G401 (cell line): Measurements from ENCODE around the gene PRKD2. TPM values are rescaled to one million over a fixed set of nuclear protein-coding genes. Genes with fewer than 3 reads are reported as not detected.
A peak's percentile ranks its signal among the peaks of the same experiment; 100 is the strongest.

Experiments used
- DNase-seq: peaks from one replicate; pipeline ENCODE4 v3.0.0-alpha.2; 2015; ENCODE audit warnings: low spot score
- in situ Hi-C: cut with HindIII; loops from 2 replicates; pipeline ENCODE4 v1.10.0; 2016; ENCODE audit warnings: low sequenced_read_pairs, mixed read lengths
- total RNA-seq: library from RNA; depleted of rRNA; stranded (reverse); fragments of >200 nt; shearing (Covaris generic); gene quantifications from 2 replicates; pipeline ENCODE4 v1.2.3, GENCODE V29; 2014

PRKD2 gene
- total RNA-seq, 1 experiment from 2014 or later, result 19.9 TPM

DNA sequence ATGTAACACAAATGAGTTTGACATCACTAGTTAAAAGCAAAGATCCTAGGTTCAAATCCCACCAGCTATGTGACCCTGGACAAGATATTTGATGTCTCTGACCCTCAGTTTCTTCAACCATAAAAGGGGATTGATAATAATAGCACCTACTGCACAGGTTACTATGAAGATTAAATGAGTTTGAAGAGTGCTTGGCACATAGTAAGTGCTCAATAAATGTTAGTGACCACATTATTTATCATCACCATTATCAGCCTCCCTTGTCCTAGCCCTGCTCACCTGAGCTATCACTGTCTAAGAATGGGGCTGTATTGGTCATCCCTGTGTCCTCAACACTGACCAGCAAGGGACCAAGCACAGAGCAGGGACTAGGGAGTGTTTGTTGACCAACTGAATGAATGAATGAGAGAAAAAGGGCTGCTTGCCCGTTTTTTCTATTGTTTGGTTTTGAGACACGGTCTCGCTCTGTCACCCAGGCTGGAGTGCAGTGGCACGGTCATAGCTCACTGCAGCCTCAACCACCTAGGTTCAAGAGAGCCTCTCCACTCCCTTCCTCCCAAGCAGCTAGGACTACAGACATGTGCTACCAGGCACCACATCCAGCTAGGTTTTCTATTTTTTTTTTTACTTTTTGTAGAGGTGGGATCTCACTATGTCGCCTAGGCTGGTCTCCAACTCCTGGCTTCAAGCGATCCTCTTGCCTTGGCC lies 29.3 kb downstream of the PRKD2 start:
- in situ Hi-C loops, result loop anchor here (25.0 kb wide), 1 partner anchor 150 kb away; no protein-coding TSS in a partner anchor

DNA sequence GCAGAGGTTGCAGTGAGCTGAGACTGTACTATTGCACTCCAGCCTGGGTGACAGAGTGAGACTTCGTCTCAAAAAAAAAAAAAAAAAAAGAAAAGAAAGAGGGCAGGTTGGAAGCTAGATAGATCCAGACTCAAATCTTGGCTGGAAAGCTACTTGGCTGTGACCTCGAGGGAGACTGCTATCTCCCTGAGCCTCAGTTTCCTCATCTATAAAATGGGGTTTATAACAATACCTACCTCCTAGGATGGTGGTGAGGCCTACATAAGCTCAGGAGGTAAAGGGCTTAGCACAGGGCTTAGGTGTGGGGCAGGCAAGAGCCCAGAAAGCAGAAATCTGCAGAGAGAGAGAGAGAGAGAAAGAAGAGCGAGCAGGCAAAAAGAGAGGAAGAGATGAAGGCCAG lies 31.7 kb downstream of the PRKD2 start:
- DNase-seq, result no peak
- in situ Hi-C loops, result loop anchor here (25.0 kb wide), 1 partner anchor 148 kb away; no protein-coding TSS in a partner anchor

More for the DNA sequence above, 29.3 kb downstream of the PRKD2 start:
- no peak for DNase-seq

DNA sequence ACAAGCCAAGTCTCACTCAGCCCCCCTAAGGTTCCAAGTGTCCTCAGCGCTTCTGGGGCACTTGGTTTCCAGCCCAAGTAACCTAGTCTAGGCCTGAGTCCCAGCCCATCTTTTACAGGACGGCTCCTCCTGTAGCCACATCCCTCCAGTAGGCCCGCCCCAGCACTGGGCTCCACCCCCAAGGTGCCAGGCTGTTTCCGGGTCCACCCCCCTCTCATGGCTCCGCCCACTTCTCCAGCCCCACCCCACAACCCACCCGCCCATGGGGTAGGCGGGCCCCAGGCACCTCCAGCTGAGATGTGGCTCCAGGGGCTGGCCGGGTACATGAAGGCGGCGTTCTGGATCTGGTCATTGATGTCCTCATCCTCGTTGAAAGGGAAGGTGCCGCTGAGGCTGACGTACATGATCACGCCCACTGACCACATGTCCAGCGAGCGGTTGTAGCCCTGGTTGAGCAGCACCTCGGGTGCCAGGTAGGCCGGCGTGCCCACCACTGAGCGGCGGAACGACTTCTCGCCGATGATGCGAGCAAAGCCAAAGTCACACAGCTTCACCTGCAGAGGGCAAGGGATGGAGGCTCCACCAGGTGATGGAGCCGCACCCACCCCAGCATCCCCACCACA lies 38.7 kb downstream of the PRKD2 start:
- in situ Hi-C loops, result loop anchor here (25.0 kb wide), 1 partner anchor 141 kb away; no protein-coding TSS in a partner anchor
- DNase-seq, result no peak

DNA sequence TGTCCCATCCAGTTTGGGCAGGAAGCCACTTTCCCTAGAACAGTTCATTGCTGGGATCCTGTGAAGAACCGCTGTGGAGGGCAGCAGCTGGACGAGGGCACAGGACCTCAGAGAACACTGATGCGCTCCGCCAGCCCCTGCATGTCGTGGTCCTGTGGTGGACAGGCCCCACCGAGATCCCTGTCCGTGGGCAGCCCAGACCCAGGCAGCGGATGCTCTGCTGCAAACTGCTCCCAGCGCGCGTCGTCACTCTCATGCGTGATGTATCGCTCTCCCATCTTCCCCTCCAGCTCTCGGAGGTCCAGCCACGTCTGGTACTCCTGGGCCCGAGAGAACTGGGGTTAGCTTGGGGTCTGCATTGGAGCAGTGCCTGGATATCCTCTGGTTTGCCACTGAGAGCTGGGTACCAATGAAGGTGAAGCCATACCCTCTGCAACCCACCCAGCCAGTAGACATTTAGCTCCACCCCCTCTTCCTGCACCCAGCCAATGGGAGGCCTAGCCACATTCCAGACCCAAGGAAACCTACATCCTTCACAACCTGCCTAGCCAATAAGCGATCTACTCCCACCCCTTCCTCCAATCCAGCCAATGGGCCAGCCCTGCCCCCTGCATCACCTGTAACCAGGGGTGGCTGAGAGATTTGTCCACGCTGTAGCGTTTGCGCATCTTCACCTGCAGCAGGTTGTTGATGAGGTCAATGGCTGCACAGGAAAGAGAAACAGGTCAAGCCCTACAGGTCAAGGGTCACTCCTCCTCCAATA lies 42.3 kb downstream of the PRKD2 start:
- in situ Hi-C loops, result loop anchor here (25.0 kb wide), 1 partner anchor 137 kb away; no protein-coding TSS in a partner anchor
- peak; percentile 21 for DNase-seq

DNA sequence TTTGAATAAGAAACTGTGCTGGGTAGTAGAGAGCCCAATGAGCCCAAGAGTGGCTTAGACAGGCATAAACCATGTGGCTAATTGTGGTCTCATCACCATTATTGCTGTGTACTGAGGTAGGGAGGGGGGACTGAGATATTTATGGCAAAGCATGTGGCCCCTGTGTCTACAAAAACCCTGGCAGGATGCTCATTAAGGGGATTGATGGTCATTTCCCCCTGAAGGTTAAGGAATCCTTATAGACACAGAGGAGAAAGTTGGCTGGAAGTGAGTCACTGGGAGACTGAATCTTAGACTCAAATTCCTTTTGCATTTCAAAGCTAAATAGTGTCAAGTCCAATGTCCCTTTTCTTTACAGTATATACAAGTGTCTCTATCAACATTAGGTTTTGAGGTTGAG lies 46.1 kb downstream of the PRKD2 start:
- in situ Hi-C loops, result no loop called here
- no peak for DNase-seq

DNA sequence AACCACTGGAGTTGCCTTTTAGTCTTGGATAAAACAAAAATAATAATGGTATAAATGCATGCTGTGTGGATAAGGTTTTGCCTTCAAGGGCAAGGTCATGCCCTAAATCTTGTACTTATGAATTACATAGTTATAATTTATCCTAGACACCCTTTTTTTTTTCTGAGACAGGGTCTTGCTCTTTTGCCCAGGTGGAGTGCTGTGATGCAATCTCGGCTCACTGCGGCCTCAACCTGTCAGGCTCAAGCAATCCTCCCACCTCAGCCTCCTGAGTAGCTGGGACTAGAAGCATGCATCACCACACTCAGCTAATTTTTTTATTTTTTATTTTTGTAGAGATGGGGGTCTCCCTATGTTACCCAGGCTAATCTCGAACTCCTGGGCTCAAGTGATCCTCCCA lies 48.3 kb downstream of the PRKD2 start:
- no peak for DNase-seq
- in situ Hi-C loops, result no loop called here

DNA sequence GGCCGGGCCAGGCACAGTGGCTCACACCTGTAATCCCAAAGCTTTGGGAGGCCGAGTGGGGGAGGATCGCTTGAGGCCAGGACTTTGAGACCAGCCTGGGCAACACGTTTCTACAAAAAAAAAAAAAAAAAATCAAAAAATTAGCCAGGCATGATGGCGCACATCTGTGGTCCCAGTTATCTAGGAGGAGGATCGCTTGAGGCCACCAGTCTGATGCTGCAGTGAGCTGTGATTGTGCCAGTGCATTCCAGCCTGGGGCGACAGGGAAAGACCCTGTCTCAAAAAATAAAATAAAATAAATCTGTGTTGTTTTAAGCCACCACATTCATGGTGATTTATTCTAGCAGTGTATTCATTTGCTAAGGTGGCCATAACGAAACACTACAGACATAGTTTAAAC lies 51.8 kb downstream of the PRKD2 start:
- no peak for DNase-seq
- in situ Hi-C loops, result no loop called here

DNA sequence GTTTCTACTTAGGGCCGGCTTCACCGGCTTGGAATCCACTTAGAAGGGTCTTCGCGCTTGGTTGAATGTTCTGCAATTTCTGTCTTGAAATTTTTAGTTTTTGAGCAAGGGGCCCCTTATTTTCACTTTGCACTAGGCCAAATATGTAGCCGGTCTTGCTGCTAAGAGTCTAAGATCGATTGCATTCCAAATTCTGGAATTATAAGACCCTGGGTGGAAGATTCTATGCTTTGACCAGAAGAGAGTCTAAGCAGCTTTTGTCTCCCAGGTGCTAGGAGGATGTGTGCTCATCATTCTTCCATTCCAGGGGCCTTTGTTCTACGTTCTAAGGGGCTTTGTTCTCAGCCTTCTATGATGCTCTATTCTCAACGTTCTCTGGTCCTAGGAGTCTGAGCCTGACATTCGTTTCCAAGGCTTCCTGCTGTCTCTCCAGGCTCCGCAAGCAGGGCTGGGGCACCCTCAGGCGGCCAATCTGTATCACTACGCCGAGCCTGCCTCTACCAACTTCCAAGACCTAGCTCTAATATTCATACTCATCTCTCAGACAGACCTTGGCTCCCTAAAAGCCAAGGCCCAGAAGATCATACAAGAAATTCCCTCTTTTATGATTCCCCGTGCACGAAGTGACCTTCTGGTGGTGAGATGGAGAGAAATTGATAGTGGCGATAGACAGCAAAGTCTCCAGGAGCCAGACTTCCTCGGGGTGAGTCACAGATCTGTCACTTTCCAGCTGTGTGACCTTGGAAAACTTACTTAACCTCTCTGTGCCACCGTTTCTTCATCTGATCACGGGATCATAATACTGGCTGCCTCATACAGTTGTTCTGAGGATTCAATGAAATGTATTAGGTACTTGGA lies 55.0 kb downstream of the PRKD2 start:
- DNase-seq, result peak; percentile 94
- in situ Hi-C loops, result no loop called here

DNA sequence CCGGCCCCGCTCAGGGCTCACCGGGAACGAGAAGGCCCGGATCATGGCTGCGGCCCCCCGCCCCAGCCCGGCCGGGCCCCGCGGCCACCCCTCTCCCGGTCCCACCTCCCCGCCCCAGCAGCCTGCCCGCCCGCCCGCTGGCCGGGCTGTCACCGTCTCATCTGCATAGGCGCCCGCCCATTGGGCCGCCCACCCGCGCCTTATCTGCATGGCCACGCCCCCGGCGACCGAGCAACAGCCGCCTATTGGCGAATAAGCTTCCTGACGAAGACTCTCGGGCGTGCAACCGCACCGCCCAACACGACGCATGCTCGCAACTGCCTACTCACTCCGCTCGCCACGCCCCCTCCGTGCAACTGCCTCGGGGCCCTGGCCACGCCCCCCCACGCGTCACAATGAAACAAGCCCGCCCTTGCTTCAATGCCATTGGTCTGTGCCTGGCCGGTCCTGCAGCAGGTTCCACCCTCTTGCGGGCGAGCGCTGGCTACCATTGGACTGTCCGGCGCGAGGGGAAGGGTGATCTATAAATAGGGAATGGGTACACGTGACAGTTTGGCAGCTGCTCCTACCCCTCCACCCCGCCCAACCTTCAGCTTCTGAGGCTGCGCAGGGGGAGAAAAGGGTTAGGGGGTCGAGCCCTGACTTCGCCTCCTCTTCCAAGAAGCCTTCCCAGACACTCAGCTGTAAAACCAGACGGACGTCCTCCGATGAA lies 55.7 kb downstream of the PRKD2 start, which contains the start of gene DACT3:
Gene DACT3 (minus strand): TSS at position 163 of the 712 bp plus-strand sequence. CDS start 118 bp downstream, at position 45.
- in situ Hi-C loops, result no loop called here
- DNase-seq, result peak; percentile 100

DNA sequence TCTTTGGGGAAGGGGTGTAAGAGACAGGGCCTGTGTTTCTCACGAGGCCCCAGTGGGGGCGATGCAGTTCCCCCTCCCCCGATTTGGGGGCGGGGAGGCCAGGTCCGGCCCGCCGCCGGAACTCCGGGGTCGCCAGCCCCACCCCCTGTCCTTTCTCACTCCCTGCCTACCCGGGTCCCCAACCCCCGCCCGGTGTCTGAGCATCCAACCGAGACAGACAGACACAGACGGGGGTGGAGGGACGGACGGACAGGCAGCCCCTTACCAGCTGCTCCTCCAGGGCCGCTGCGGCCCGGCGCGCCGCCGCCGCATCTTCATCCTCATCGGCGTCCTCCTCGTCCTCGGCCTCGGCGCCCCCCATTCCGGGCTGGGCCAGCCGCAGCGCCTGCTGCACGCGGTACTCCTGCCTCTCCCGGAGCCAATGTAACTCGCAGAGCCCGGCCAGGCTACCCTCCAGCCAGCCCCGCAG lies 56.3 kb downstream of the PRKD2 start:
- DNase-seq, result no peak
- in situ Hi-C loops, result no loop called here

DNA sequence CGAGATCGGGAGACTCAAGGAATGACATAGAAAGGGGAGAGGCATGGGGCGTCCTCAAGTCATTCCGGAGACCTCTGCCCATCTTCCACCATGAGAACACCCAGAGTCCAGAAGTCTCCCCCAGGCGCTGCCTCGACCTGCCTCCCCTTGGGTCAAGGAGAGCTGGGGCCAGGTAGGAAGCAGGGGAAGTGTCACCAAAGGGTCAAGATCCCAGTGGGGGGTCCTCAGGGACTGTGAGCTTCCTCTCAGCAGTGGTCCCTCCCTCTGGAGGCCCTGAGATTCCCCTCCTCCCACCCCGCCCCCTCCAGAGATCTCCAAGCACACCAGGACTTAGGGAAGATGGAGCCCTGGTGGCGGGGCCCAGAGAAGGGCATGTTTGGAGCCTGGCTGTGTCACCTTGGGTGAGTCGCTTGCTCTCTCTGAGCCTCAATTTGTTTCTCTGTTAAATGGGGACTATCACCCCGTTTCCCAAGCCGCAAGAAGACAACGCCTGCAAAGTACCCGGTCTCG lies 56.9 kb downstream of the PRKD2 start:
- in situ Hi-C loops, result no loop called here
- peak; percentile 46 for DNase-seq

DNA sequence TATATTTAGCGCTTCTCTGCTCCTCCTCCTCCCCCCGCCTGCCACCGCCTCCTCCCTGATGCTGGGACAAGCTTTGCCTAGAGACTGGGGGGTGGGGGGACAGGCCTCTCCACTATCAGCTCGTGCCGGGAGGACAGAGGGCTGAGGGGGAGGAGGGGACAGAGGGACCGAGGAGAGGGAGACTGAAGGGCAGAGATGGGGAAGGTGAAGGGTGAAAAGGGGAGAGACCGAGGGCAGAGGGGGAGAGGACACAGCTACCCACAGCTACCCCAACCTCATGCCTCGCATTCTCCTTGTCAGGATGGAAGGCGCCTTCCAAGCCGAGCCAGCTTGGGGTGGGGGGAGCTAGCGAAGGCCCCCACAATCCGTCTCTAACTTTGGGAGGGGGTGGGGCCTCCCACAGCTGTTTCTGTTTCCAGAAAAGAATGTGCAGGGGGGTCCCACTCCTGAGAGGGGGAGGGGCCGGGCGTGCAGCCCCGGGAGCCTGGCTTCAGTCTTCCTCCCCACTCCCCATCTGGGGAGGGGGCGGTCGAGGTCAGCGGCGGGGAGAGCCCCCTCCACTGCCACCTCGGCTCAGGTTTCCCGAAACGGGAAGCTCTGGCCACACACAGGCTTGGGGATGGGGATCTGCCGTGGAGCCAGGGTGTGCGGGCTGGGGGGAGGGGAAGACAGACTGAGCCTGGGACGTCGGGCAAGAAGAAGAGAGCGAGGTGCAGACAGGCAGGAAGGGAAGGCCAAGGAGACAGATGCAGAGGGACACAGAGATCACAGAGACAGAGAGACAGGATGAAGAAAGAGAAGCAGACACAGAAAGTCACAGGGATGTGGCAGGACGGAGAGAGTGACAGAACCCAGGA lies 57.5 kb downstream of the PRKD2 start:
- in situ Hi-C loops, result no loop called here
- DNase-seq, result no peak

DNA sequence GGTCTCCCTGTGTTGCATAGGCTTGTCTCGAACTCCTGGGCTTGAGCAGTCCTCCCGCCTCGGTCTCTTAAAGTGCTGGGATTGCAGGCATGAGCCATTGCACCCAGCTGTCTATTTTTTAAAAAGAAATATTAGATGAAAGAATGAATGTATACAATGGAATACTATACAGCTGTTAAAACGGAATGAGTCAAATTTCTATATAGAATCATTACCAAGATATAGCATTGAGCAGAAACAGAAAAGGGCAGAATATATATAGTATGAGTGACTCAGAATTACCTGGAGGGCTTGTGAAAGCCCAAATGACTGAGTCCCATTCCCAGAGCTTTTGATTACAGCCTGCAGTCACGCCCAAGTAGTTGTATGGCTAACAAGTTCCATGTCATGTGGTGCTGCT lies 60.4 kb downstream of the PRKD2 start:
- in situ Hi-C loops, result no loop called here

DNA sequence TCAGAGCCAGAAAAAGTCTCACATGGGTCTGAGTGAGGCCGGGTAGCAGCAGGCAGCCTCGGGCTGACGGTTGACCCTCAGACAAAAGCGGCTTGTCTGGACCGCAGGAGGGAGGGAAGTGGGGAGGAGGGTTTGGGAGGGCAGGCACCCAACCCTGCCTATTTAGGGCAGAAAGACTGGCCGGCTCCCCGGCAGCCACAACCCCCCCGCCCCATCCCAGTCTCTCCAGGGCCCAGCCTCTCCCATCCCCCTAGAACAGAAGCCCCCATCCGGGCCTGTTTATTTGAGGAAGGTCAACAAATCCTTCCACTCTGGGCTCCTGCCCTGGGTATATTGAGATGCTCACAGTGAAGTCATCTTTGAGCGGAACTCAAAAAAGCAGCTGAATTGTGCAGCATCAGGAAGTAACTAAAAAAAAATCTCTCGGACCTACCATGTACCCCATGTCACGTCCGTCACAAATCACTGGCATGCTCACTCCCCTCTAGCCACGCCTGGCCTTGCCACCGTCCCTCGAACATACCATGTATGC lies 62.2 kb downstream of the PRKD2 start:
- in situ Hi-C loops, result no loop called here
- DNase-seq, result peak; percentile 31

More for the DNA sequence above, 60.4 kb downstream of the PRKD2 start:
- no peak for DNase-seq

DNA sequence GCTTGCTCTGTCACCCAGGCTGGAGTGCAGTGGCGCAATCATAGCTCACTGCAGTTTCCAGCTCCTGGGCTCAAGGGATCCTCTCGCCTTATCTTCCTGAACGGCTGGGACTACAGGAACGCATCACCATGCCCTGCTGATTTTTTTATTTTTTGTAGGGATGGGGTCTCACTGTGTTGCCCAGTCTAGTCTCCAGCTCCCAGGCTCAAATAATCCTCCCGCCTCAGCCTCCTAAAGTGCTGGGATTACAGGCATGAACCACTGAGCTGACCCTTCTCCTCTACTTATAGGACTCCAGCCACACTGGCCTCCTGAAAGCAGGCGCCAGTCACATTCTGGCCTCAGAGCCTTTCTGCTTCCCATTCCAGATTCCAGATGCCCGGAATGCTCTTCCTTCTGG lies 66.5 kb downstream of the PRKD2 start:
- in situ Hi-C loops, result no loop called here
- no peak for DNase-seq

DNA sequence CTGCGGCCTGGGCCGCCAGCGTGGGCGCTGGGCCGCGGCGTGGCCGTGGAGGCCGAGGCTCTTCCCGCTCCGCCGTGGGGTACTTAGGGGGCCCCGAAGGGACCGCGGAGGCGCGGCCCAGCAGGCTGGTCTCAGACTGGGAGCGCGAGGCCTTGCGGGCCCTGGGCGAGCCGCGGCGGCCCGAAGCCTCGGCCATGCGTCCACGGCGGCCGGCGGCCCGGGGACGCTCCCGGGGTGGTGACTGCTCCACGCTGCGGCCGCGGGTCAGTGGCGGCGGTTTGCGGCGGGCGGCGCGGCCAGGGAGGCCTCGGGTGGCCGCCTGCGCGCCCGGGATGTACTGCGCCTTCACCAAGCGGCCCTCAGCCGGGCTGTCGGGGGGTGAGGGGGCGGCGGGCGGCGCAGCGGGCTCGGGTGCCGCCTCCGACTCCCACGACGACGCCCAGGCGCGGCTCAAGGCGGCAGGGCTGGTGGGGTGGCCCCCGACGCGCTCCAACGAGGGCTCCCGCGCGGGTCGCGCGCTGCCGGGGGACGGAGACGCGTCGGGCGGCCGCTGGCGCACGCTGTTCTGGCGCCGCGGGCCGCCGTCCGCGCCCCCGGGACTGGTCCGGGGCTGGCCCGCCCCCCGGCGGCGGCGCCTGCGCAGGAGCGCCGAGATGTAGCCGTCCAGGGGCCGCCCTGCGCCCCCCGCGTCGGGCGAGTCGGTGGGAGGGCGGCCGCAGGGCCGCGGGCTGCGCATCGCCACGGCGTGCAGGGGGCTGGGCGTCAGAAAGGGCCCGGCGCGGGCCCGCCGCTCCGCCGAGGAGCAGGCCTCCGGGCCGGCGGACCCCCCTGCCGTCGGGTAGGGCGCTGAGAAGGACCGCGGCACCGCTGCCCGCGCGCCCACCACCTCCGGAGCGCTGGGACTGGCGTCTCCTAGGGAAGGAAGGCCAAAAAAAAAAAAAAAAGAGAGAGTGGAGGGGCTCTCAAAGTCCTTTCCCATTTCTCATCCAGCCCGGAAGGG lies 67.7 kb downstream of the PRKD2 start:
- no peak for DNase-seq
- in situ Hi-C loops, result no loop called here
